Prostate gland (tissue), 2 donors: ENCODE measurements around the gene TBC1D22B. TPM values are rescaled to one million over a fixed set of nuclear protein-coding genes. Genes with fewer than 3 reads are reported as not detected.

Experiments
- DNase-seq: peaks from one replicate; pipeline ENCODE4 v3.0.0-alpha.2; 2019; ENCODE audit warnings: low spot score
- H3K27ac ChIP-seq, 2 donors: fragments of 200-600 bp; sonication (generic); 2 replicates each; pipeline ENCODE4 v1.5.1; 2017 to 2019
- H3K27me3 ChIP-seq: fragments of 200-600 bp; sonication (generic); replicated peaks from 2 replicates; pipeline ENCODE4 v1.5.1; 2019; ENCODE audit not compliant: insufficient read depth
- H3K36me3 ChIP-seq, 2 donors: fragments of 200-600 bp; sonication (generic); 1 replicate in 1 of 2; 2 replicates in 1 of 2; pipeline versions ENCODE4 v1.5.1 to v1.8.1; 2017 to 2019
- H3K4me1 ChIP-seq: fragments of 200-600 bp; sonication (generic); replicated peaks from 2 replicates; pipeline ENCODE4 v1.5.1; 2019
- H3K4me3 ChIP-seq, 2 donors: fragments of 200-600 bp; sonication (generic); 2 replicates each; pipeline ENCODE4 v1.5.1; 2017 to 2019
- H3K9me3 ChIP-seq: fragments of 200-600 bp; sonication (generic); 2 replicates; pipeline ENCODE4 v1.5.1; 2017
- POLR2A ChIP-seq: fragments of 450-650 bp; IDR thresholded peaks from one replicate; pipeline ENCODE4 v1.6.1; 2016; ENCODE audit warnings: antibody characterized with exemption, mild to moderate bottlenecking
- POLR2AphosphoS5 ChIP-seq: sonication (generic); formaldehyde crosslinking; IDR thresholded peaks from one replicate; pipeline ENCODE4 v1.6.1; 2017; ENCODE audit warnings: antibody characterized with exemption
- WGBS: methylation state at CpG from one replicate; pipeline ENCODE4 v1.1.5; 2018; 5-methylcytosine and 5-hydroxymethylcytosine counted together
- intact Hi-C: fragments of 100-400 bp; cut with DNase I; formaldehyde crosslinking; loops from one replicate; pipeline ENCODE4 v1.14.2; 2022
- total RNA-seq, 2 donors: library from RNA; depleted of rRNA; stranded (reverse); fragments of >200 nt; gene quantifications; one replicate each; pipeline ENCODE4 v1.1.0, GENCODE V29; 2016
- TF ChIP-seq, protein P1 (sequence below), 4 experiments: fragments of 200-600 bp in 2 of 4; fragments of 450-650 bp in 2 of 4; sonication (generic) in 2 of 4; IDR thresholded peaks; 1 replicate in 3 of 4; 2 replicates in 1 of 4; pipeline ENCODE4 v1.5.1; 2016 to 2019; ENCODE audit warnings: antibody characterized with exemption in 4 of 4, mild to moderate bottlenecking in 2 of 4, moderate library complexity in 2 of 4

The TBC1D22B gene
- total RNA-seq, 2 donors from 2014 or later, result 10.7 to 27.0 TPM

- Histone ChIP-seq H3K4me1 (no peaks in the 10 kb centered on the region), H3K4me3 (no peak overlapping the region), H3K36me3 (no peaks in the 10 kb centered on the region), H3K9me3 (no peaks in the 10 kb centered on the region), H3K27me3 (no peaks in the 10 kb centered on the region), H3K27ac (no peak overlapping the region)
- intact Hi-C loops, result no loop called here
- 96% methylated on average over 2 of the region's 2 CpGs for WGBS
- no peak for DNase-seq
- TF ChIP-seq POLR2AphosphoS5 (no peak), POLR2A (no peak)
- TF ChIP-seq, protein P1, sequence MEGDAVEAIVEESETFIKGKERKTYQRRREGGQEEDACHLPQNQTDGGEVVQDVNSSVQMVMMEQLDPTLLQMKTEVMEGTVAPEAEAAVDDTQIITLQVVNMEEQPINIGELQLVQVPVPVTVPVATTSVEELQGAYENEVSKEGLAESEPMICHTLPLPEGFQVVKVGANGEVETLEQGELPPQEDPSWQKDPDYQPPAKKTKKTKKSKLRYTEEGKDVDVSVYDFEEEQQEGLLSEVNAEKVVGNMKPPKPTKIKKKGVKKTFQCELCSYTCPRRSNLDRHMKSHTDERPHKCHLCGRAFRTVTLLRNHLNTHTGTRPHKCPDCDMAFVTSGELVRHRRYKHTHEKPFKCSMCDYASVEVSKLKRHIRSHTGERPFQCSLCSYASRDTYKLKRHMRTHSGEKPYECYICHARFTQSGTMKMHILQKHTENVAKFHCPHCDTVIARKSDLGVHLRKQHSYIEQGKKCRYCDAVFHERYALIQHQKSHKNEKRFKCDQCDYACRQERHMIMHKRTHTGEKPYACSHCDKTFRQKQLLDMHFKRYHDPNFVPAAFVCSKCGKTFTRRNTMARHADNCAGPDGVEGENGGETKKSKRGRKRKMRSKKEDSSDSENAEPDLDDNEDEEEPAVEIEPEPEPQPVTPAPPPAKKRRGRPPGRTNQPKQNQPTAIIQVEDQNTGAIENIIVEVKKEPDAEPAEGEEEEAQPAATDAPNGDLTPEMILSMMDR (IDR thresholded peaks at IDR 0.05), result no peak
These were observed 24.8 kb downstream of the TBC1D22B start for GRCh38 chr6:37282371-37282770.

DNA sequence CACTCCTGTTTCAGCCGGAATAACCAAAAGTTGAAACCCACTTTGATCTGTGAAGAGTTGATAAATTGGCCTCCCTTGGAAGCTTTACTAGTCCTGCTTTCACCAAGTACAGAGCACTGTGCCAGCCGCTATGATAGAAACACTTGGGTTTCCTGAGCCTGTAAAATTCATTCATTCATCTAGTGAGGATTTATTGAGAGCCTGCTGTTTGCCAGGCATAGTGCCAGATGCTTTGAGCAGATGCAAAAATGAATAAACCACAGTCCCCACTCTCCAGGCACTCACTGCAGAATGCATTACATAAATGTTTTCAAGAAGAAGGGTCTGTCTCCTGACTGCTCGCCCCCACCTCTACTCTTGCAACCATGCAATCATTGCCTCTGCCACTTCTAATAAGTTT lies 25.7 kb downstream of the TBC1D22B start:
- intact Hi-C loops, result no loop called here
- Histone ChIP-seq H3K27ac (no peak overlapping the region), H3K36me3 (no peaks in the 10 kb centered on the region)

DNA sequence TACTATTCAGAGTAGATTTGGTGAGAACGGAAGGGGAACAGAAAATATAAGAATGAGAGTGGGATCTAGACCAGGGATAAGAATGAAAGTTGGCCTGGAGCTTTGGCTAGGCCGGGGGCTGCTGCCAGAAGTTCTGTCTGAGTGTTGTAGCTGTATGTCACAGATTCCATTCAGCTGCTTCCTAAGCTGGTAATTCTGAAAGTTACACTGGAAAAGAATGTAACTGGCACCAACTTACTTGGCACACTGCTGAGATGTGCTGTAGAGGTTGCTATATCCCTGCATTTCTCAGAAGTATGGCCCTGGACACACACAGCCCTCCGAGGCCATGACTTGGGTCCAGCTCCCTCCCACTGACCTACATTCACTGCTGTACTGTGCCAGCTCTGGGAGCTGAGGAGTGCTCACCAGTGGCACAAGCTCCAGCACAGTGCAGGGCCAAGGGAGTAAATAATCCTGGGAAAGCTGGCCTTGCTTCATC lies 26.1 kb downstream of the TBC1D22B start:
- H3K36me3 ChIP-seq, result no peaks in the 10 kb centered on the region

More for the DNA sequence above, 25.7 kb downstream of the TBC1D22B start:
- H3K27me3 ChIP-seq, result no peaks in the 10 kb centered on the region
- H3K4me3 ChIP-seq, result no peak overlapping the region
- no peak for DNase-seq
- no peaks in the 10 kb centered on the region for H3K9me3 ChIP-seq
- H3K4me1 ChIP-seq, result no peaks in the 10 kb centered on the region
- WGBS, result 48% methylated on average over 3 of the region's 3 CpGs
- TF ChIP-seq, protein P1 (IDR thresholded peaks at IDR 0.05), result no peak
- TF ChIP-seq POLR2A (no peak), POLR2AphosphoS5 (no peak)

DNA sequence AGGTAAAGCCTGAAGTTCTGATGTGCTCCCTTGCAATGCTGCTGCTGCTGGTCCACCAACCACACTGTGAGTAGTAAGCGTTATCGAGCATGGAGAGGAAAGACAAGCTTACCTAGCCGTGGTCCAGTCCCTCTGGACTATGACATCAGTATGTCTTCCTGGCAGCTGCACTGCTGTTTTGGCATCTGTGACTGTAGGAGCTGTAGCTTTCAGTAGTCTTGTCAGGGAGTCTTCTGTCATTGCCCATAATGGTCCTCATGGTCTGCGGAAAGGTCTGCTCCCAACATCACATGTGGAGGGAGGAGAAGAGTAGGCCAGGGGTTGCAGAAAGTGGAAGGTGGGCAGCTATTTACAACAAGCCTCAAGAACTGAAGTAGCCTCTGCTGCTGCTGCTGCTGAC lies 27.2 kb downstream of the TBC1D22B start:
- no peaks in the 10 kb centered on the region for H3K36me3 ChIP-seq
- H3K9me3 ChIP-seq, result no peaks in the 10 kb centered on the region
- no peak overlapping the region for H3K4me3 ChIP-seq
- H3K27me3 ChIP-seq, result no peaks in the 10 kb centered on the region
- TF ChIP-seq POLR2AphosphoS5, result no peak
- TF ChIP-seq, protein P1 (IDR thresholded peaks at IDR 0.05), result no peak
- no peak for TF ChIP-seq POLR2A
- H3K4me1 ChIP-seq, result no peaks in the 10 kb centered on the region
- H3K27ac ChIP-seq, result no peak overlapping the region
- DNase-seq, result no peak
- intact Hi-C loops, result no loop called here
- WGBS, result 86% methylated on average over 4 of the region's 4 CpGs

More for the DNA sequence above, 26.1 kb downstream of the TBC1D22B start:
- Histone ChIP-seq H3K4me3 (no peak overlapping the region), H3K27me3 (no peaks in the 10 kb centered on the region), H3K9me3 (no peaks in the 10 kb centered on the region), H3K27ac (peak overlapping the region in 1 of 2 donors; percentile 34), H3K4me1 (no peaks in the 10 kb centered on the region)
- peak; percentile 13 for DNase-seq
- WGBS, result 27% methylated on average over 3 of the region's 3 CpGs
- TF ChIP-seq, protein P1 (IDR thresholded peaks at IDR 0.05), result no peak
- TF ChIP-seq POLR2AphosphoS5, result peak; percentile 49
- TF ChIP-seq POLR2A, result no peak
- intact Hi-C loops, result no loop called here

DNA sequence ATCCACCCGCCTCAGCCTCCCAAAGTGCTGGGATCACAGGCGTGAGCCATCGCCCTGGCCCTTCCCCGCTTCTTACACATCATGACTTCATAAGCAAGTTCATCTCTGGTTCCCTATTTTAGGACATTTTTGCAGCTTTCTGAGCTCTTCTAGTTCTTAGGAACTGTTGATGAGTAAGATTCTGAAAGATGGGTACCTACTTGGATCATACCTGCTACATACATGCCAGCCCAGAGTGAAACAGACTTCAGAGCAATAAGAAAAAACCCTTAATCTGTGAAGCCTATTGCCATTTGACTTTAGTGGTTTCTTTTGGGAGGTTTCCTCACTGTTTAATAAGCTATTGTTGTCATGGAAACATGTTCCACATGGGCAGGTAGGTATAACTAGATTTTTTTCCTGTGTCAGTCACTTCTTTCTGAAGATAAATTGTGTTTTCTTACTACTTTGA lies 28.3 kb downstream of the TBC1D22B start:
- no peak overlapping the region for H3K27ac ChIP-seq

More for the DNA sequence above, 28.3 kb downstream of the TBC1D22B start:
- no peaks in the 10 kb centered on the region for H3K9me3 ChIP-seq
- no peaks in the 10 kb centered on the region for H3K27me3 ChIP-seq
- H3K4me1 ChIP-seq, result no peaks in the 10 kb centered on the region
- no peaks in the 10 kb centered on the region for H3K36me3 ChIP-seq
- intact Hi-C loops, result no loop called here
- H3K4me3 ChIP-seq, result no peak overlapping the region
- DNase-seq, result no peak
- 93% methylated on average over 4 of the region's 4 CpGs for WGBS
- TF ChIP-seq, protein P1 (IDR thresholded peaks at IDR 0.05), result no peak
- TF ChIP-seq POLR2A (no peak), POLR2AphosphoS5 (no peak)
